Prostate gland (tissue), 2 donors: ENCODE measurements around the gene TMEM108.

Source experiments
- CTCF ChIP-seq, 4 experiments: fragments of 200-600 bp in 2 of 4; fragments of 450-650 bp in 2 of 4; sonication (generic) in 2 of 4; IDR thresholded peaks; 1 replicate in 3 of 4; 2 replicates in 1 of 4; pipeline ENCODE4 v1.5.1; 2016 to 2019; ENCODE audit warnings: antibody characterized with exemption in 4 of 4, mild to moderate bottlenecking in 2 of 4, moderate library complexity in 2 of 4
- POLR2A ChIP-seq: fragments of 450-650 bp; IDR thresholded peaks from one replicate; pipeline ENCODE4 v1.6.1; 2016; ENCODE audit warnings: antibody characterized with exemption, mild to moderate bottlenecking
- POLR2AphosphoS5 ChIP-seq: sonication (generic); formaldehyde crosslinking; IDR thresholded peaks from one replicate; pipeline ENCODE4 v1.6.1; 2017; ENCODE audit warnings: antibody characterized with exemption

GRCh38 chr3:133065193-133065961 lies 27.2 kb downstream of the TMEM108 start:
- TF ChIP-seq POLR2AphosphoS5 = no peak
- TF ChIP-seq CTCF (IDR thresholded peaks at IDR 0.05) = no peak
- no peak for TF ChIP-seq POLR2A
